Measurements from ENCODE around the gene YAF2. TPM values are rescaled to one million over a fixed set of nuclear protein-coding genes. Genes with fewer than 3 reads are reported as not detected.

YAF2 gene
- total RNA-seq, 2 experiments from 2014 or later = 39.5 to 40.5 TPM

Other genes with a start within 250 kb of the YAF2 start
- gene GXYLT1, start 93.4 kb downstream of the YAF2 start, total RNA-seq = 1 to 10 TPM; 7.0 to 8.3 TPM
- 10 to 100 TPM; 80.1 to 88.1 TPM for gene ZCRB1, start 87.8 kb upstream of the YAF2 start, total RNA-seq
- 10 to 100 TPM; 79.9 to 81.3 TPM for gene PPHLN1, start 87.9 kb upstream of the YAF2 start, total RNA-seq

Data from activated CD4-positive, alpha-beta memory T cell treated with anti-CD3 and anti-CD28 coated beads for 36 hours (primary cell).